D341Med (cell line): ENCODE data around the gene POU2F3.
"Not testable (repeated sequence)": the region's sequence is repeated elsewhere in the genome, so short reads cannot be mapped to it uniquely, and the experiment has no call there.

Experiments used
- DNase-seq: peaks from one replicate; pipeline ENCODE4 v3.0.0; 2012; ENCODE audit warnings: low spot score

Gene POU2F3

GRCh38 chr11:120253377-120253776 is 13.4 kb downstream of the POU2F3 start:
- DNase-seq = not testable (repeated sequence)

- DNase-seq = no peak
Observed at GRCh38 chr11:120254788-120255518, 15.0 kb downstream of the POU2F3 start.

GRCh38 chr11:120255519-120255866 is 15.6 kb downstream of the POU2F3 start:
- no peak for DNase-seq

- DNase-seq = no peak
Observed at GRCh38 chr11:120256178-120256577, 16.2 kb downstream of the POU2F3 start.

DNA sequence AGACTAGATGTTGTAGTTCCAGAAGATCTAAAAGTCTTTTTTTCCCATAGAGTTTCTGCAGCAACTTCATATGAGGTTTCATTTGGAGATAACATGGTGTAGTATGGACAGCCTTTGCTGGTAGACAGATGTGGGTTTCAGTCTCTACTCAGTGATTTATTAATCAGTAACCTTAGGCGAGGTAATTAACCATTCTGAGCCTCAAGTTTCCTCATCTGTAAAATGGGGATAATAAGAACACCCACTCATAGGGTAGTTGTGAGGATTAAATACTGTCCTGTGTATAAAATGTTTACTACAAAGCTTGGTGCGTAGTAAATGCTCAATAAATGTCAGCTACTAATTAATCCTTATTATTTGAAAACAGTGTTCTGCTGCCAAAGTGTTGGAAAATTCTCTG is 16.8 kb downstream of the POU2F3 start:
- no peak for DNase-seq

DNA sequence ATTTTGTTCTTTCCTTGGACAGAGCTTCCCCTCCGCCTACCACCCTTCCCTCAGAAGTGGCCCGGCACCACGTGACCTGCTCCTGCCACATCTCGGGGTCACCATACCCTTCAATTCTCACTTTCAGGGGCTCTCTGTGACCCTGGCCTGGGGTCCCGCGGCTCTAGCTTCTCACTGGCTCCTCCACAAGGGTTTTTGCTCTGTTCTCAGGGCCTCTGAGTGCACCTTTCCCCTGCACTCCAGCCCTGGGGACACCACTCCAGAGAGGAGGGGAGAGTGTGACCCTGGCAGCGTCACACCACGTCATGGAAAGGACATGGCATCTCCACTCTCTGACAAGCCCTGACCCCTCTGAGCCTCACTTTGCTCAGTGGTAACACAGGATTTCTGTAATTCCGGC is 17.4 kb downstream of the POU2F3 start:
- no peak for DNase-seq

DNA sequence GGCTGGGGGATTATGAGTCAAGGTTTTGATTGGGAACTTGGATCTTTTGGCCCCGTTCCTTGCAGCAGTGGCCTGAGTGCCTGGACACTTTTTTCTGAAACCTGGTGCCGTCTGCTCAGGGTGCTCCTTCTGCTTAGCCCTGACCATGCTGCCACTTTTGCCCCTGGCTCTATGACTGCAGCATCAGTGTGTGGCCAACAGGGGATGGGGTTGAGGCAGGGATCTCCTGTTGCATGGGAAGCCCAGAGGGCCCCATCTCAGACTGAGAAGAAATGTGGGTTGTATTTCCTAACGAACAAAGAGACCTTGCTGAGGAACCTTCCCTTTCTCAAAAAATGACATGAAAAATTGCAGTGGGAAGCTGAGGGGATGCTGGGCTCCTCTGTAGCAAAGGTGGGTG is 18.7 kb downstream of the POU2F3 start:
- DNase-seq = no peak

GRCh38 chr11:120259241-120259640 is 19.3 kb downstream of the POU2F3 start:
- no peak for DNase-seq

- no peak for DNase-seq
Observed at GRCh38 chr11:120259988-120260565, 20.1 kb downstream of the POU2F3 start.

- no peak for DNase-seq
Observed at GRCh38 chr11:120260616-120261015, 20.7 kb downstream of the POU2F3 start.

DNA sequence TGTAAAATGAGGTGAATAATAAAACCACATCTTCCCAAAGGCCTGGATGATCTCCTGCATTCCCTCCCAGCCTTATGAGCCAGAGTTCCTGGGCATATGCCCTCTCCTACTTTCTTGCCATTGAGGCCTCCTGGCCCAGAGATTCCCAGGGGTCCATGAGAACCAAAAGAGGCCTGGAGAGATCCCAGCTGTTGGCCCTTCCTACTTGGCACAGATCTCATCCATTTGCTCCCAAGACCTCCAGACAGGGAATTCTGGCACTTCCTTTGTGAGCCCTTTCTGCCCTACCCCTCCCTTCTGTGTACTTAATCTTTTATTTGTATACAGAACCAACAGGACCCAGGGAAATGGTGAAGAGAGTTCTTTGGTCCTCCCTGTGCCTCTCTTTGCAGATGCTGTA is 21.4 kb downstream of the POU2F3 start:
- DNase-seq = no peak

DNA sequence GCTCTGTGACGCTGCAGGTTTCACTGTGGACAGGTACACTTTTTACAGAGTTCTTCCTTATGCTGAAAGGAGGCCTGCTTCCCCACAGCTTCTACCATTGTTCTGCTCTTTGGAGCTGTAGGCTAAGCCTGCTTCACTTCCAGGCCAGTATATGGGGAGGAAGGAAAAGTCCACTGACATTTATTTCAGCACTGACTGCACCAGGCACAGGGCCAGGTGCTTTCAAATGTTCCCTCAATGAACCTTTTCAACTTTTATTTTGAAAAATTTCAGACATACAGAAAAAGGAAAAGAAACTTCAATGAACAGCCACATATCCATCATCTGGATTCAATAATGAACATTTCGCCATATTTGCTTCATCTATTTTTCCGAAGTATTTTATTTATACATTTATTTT is 22.0 kb downstream of the POU2F3 start:
- no peak for DNase-seq

GRCh38 chr11:120267319-120267718 is 27.4 kb downstream of the POU2F3 start:
- DNase-seq = no peak

- DNase-seq = no peak
Observed at GRCh38 chr11:120268686-120269085, 28.7 kb downstream of the POU2F3 start.

DNA sequence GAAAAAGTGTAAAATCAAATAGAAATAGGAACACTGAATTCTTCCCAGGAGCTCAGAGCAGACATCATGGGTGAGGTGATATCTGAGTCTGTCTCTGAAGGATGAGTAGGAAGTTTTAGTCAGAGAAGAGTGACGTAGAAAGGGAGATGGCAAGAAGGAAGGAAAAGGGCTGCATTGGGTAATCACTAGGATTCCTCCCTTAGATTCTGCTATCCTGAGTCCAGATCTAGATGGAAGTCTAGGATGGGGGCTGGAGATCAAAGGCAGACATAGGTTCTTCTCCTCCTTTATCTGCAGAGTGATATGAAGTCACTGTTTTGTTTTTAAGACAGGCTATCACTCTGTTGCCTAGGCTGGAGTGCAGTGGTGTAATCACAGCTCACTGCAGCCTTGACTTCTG is 30.4 kb downstream of the POU2F3 start:
- DNase-seq = no peak

DNA sequence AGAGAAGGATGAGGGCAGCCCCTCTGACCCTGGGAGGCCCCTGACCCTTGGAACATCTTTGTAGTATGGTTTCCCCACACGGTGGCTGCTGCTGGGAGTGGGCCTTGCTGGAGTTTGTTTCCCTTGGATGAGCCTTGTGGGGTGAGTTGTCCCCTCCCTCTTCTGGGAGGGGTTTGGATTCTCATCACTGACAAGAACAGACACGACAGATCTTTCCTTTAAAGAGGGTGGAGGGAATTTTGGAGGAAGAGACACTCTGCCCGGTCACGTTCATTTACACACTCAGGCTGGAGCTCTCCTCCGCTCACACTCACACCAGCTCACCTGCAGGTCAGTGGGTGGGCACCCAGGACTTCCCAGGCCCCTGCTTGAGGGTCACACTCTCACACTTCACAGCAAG is 31.7 kb downstream of the POU2F3 start:
- no peak for DNase-seq

DNA sequence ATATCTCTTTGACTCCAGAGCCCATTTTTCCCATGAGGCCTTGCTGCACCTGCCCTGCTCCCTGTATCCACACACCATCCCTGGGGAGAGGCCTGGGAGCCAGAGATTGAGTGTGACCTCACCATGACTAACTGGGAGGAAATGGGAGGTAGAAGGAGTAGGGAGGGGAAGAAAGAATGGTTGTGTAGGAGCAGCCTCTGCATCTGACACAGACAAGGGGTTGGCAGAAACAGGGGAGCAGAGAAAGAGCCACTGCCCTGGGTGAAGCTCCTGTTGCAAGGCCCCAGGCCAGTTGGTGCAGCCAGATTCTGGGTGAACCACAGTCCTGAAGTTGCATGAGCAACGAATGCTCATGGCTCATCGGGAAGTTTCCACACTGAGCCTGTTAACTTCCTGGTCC is 32.4 kb downstream of the POU2F3 start:
- DNase-seq = no peak

GRCh38 chr11:120273432-120273831 is 33.5 kb downstream of the POU2F3 start:
- DNase-seq = no peak

DNA sequence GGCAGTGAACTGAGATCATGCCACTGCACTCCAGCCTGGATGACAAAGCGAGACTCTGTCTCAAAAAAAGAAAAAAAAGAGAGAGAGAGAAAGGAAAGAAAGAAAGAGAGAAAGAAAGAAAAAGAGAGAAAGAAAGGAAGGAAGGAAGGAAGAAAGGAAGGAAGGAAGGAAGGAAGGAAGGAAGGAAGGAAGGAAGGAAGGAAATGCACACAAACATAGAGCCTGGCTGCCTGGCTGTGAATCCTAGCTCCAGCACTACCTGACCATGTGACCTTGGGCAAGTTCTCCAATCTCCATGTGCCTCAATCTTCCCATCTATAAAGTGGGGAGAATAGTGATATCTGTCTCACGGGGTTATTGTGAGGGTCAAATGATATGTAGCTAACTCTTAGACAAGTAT is 34.0 kb downstream of the POU2F3 start:
- not testable (repeated sequence) for DNase-seq

- no peak for DNase-seq
Observed at GRCh38 chr11:120279502-120279901, 39.6 kb downstream of the POU2F3 start.

DNA sequence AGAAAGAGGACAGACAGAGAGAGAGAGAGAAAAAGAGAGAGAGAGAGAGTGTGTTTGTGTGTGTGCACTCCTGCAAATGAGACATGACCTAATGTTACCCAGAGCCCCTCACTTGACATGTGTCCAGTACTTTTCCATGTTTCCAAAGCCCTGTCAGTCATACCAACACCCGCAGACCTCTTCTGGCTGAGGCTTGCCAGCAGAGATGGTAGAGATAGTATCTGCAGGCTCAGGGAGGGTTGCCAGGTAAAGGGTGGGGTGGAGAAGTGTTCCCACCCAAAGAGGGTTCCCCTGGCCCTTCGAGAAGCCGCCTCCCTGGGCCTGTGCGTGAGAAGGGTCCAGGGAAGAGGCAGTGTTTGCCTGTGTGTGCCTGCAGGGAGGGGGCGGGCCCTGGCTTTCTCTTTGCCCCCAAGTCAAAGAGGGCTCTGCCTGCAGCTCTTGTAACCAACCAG is 40.7 kb downstream of the POU2F3 start:
- no peak for DNase-seq

- DNase-seq = no peak
Observed at GRCh38 chr11:120281143-120281795, 41.3 kb downstream of the POU2F3 start.

GRCh38 chr11:120283124-120283523 is 43.2 kb downstream of the POU2F3 start:
- no peak for DNase-seq

DNA sequence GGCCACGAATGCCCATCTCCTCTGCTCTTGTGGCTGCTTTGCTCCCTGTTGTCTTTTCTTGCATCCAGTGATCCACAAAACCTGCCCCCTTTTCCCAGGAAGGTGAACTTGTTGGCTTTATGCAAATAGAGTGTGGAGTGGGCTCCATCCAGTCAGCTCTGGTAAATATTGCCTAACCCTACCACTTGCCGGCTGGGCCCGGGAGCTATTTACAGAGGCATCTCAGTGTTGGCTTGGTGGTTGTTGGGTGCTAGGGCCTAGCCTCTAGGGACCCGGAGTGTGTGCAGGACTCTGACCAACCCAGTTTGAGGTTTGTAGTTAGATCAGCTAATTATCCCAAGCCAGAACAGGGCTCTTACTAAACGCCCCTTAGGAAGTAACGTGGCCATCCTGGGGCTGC is 44.3 kb downstream of the POU2F3 start:
- no peak for DNase-seq
